HG03442 (cell line): Measurements from ENCODE around the gene LRIG1.
A peak's percentile ranks its signal among the peaks of the same experiment; 100 is the strongest.

Experiments used
- ATAC-seq: cut with Tn5 transposase; IDR thresholded peaks from one replicate; pipeline ENCODE4 v1.9.1; 2021; ENCODE audit warnings: mild to moderate bottlenecking, moderate library complexity; ENCODE audit not compliant: unreplicated experiment

Gene LRIG1

DNA sequence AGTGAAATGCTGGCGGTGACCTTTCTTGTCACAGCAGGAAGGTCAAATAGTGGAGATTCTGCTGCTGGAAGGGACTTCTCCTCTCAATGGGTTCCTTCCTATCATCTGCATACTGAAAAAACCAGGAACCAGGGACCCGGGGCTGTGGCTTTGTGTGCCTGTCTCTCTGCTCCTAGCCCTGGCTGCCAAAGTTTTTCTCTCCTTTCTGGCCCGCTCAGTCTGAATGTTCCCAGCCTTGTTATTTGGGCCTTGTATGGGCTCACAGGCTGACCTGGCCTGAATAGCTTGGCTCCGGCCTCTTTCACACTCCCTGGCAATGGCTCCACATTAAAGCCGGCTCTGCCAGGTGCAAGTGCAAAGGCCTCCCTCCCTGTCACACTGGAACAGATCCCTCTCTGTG is 94.7 kb downstream of the LRIG1 start:
- ATAC-seq: no peak

DNA sequence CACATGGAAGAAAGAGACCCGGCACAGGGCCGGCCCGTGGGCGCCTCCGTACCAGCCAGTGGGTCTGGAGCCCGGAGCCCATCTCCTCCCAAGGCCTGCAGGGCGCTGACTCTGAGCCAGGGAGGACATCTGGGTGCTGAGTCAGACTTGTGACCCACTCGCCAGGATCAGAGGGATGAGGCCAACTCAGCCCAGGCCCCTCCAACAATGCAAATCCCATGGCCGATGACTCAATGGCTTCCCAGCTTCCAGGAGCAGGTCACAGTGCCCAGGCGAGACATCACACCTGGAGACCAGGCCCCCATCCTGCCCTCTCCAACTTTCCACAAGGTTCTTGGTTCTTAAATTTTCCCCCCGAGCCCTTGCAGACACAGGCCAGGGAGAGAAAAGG is 95.1 kb downstream of the LRIG1 start:
- no peak for ATAC-seq

DNA sequence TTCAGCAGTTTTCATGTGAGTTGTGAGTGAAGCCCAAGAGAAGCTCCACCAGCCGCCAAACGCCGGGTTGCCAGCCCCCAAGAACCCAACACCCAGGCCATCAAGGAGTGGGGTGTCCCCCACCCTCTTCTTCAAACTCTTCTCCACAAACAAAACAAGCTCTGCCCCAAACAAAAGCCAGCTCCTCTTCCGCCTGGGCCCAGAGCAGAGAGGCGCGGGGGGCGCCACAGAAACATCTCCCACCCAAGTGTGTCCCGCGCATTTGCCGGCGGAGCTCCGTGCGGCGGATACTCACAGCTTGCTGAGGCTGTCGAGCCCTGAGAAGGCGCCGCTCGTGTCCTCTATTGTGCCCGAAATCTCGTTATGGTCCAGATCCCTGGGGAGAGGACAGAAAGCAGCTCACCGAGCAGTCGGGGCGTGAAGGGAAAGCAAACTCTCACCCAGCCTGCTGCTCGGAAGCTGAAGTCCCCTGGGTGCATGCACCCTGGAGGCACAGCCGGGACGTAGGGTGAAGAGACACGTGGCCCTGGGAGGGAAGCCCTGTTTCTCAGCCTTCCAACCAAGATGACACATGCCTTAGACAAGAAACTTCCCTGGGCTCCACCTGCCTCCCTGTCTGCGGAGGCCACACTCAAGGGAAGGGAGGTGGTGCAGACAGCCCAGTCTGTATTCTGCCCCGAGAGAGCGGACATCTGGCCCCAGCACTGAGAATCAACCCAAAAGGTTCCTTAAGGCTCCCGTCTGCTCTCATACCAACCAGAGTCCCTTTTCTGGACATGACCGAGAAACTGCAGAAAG is 95.7 kb downstream of the LRIG1 start:
- no peak for ATAC-seq

DNA sequence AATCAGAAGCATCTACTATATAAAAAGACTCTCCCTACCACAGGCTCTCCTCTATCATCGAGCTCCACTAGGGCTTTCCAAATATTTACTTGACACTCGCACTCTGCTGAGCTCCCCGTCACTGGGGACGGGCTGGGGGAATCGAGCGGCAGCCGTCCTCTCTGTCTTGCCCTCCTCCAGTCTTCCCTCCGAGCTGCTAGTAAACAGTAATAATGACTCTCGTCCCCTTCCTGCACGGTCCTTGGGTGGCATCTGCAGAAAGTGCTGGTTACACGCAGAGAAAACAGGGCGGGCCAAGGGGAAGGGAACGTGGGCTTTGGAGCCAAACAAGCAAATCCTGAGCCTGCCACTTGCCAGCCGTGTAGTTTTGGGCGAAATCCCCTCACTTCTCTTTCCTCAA is 96.6 kb downstream of the LRIG1 start:
- no peak for ATAC-seq

DNA sequence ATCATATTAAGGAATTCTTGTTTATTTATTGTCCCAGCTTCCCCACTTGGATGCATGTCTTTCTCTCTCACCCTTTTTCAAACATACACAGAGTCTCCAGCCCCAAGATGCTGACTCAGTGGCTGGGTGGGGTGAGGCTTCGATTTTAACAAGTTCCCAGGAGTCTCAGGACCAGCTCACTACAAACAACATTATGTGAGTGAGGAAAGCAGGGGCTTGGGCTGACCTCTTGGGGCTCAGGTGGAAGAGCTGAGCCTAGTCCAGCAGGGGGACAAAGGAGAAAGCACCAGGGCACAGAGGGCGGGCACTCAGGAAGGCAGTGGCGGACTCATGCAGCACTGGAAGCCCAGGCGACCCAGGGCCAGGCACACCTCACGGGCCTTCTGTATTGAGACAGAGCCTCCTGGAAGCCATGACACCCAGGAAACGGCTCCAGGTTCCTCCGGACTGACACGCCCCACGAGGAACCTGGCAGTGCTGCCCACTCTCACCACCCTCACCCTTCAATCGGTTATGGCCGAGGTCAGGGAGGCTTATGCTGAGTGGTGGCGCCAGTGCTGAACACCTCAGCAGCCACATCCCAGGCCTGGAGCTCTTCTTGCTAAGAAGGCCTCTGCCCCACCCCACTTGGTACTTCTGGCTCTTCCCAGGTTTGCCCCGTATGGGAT is 97.4 kb downstream of the LRIG1 start:
- no peak for ATAC-seq

DNA sequence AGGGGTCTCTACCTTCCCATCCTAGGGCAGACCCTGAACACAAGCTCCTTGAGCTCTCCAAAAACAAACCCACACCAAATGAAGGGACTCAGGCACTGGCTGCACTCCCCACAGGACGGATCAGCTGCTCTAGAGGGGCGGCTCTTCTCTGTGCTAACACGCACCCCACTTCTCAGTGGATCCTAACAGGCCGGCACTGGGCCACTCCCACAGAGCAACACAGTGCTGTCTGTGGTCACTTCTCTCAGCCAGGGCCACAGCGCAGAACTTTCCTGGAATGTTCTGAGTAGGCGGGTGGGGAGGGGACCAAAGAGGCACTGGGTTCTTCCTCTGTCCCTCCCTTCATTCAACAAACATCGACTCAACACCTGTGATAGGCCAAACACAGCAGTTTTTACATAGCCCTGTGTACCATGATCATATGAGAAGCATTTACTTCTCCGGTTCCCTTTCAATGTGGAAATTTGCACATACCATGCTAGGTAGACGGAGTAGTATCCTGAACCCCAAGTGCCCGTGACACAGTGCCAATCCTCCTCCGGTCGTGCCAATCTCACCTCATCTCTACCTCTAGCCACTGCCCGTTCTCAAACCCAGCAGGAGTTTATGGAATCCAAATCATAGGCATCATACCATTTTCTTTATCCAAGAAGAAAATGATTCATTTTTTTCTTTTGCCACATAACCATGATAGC is 98.1 kb downstream of the LRIG1 start:
- ATAC-seq: no peak

DNA sequence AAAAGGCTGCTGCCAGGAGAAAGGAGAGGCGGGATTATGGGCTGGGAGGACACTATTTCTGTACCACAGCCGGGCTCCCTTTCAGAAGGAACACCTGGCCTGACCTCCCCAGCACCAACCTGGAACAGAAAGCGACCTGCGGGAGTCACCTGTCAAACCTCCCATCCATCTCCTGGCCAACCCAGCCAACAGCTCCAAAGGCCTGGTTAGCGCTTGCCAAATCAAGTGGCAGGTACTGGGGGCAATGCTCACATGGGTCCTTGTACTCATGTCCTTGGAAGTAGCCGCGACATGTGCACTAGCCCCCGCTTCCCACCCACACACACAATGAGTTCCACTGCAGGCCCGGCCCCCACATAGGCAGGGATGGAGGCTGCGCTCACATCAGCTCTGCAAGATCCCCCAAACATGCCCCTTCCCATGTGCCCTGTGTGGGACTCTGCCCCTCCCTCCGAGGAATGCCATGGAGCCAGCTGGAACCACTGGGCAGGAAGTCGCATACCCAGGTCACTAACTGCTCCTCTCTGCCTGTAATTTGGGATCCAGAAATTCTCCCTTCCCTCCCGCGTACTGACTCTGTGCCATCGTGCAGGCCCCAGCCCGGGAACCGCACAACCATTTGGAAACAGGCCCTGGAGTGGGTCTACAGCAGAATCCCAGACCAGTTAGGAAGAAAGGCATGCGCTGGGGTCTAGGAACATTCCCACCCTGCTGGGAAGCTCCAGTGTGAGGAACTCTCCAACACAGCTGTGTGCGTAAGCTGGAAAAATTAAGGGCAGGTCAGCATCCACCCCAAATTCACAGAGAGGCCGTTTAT is 98.9 kb downstream of the LRIG1 start:
- ATAC-seq: no peak

DNA sequence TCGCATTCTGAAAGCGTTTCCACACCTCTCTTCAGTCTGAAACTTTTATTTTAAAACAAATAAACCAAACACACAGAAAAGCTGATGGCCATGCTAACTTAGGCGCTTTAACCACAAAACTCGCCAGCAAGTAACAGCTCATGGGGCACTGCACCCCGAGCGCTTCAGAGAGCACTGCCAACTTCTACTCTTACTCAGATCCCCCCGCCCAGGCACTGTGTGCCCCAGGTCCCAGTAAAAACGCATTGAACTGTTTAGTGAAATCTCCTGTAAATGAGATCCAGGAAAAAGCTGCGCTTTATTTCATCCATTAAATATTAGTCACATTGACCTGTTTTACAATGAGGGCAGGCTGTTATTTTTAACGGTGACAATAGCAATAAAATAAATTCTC is 99.7 kb downstream of the LRIG1 start:
- no peak for ATAC-seq

DNA sequence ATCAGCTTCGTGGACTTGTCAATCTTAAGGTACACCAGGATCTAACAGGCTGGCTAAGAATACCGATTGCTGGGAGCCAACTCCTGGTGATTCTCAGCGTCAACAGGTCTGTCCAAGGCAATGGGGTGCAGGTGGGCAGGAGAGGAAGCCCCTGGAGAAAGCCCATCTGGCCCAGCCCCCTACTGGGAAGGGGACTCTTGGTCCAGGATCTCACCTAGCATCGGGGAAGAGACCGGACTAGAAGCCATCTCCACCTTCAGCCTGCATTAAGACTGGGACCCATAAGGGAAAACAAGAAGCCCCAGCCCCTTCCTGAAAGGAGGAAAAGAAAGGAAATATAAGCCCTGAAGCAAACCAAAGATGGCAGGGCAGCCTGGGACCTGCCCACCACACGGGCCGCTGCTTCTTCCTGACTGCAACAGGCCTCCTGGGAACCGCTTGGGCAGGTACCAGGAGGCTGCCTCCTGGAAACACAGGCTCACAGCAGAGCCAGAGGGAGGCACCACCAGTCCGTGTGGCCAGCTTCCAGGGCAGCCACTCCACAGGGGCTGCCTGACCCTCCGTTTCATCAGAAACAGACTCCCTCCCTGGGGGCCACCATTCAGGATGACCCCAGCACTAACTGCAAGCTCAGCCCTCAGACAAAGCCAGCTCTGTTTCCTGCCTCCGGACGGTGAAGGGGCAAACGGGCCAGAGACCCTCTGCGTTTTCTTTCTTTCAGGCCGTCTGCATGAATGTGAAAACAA is 100.2 kb downstream of the LRIG1 start:
- no peak for ATAC-seq

DNA sequence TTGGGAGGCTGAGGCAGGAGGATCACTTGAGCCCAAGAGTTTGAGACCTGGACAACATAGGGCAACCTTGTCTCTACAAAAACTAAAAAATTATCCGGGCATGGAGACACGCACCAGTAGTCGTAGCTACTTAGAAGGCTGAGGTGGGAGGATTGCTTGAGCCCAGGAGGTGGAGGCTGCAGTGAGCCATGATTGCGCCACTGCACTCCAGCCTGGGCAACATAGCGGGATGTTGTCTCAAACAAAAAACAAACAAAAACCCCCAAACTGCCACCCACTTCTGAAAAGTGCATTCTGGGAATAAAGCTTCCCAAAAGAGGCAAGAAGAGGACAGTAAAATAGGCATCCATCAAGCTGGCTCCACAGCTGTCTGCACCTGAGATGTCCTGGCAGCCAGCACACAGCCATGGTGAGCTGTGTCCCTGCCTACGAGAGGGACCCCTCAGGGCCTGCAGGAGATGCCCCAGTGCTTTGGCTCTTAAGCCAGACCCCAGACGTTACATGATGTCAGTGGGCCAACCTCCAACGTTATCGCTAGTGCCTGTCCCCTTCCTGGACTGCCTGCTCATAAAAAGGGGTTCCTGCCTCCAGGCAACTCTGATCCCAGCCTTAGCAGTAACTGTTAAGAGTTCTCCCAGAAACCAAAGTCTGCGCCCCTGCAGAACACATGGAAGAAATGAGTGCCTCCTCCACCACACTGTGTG is 101.1 kb downstream of the LRIG1 start:
- no peak for ATAC-seq

DNA sequence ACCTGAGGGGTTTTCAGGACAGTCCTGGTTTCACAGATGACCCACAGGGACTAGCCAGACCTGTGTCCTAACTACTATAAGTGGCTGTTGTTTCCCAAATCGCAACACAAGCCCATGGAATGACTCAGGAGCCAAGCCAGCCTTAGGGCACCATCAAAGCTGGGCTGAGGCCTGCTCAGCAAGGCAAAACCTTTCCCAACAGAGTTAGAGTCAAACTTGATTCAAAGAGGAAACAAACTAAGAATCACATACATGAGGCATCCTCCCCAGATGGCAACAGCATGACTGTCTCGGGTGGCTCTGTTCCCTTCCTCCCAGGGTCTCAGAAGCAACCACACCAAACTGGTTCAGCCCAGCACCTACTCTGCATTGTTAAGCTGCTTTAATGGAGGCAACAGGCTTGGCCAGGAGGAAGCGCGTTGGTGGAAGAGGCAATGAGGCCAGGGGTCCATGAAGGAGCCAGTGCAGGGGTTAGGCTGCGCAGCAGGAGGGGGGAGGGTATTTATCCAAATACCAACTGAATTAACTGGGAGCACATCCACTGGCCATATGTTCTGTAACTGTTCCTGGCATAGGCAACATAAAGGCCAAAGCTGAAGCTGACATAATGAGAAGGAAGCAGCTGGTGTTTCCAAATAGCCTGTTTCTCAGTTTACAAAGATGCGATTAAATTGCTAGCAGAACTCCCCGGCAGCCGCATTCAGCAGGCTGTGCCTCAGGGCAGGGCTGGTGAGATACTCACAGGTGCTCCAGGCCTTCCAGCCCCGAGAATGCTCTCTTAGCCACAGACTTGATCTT is 102.4 kb downstream of the LRIG1 start:
- ATAC-seq: no peak

DNA sequence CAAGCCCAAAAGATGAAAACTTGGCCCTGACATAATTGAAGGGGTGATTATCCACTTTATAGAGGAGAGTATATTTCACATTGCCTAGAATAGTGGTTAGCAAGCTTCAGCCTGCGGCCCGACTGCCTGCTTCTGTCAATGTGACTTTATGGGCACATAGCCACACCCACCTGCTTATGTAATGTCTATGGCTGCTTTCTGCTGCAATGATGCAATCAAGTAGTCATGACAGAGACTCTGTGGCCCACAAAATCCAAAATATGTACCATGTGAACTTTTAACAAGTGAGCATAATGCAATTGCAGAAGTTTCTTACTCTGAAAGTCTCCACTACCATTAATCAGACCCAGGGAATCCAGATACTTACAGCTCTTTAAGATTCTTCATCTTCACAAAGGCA is 103.1 kb downstream of the LRIG1 start:
- no peak for ATAC-seq

DNA sequence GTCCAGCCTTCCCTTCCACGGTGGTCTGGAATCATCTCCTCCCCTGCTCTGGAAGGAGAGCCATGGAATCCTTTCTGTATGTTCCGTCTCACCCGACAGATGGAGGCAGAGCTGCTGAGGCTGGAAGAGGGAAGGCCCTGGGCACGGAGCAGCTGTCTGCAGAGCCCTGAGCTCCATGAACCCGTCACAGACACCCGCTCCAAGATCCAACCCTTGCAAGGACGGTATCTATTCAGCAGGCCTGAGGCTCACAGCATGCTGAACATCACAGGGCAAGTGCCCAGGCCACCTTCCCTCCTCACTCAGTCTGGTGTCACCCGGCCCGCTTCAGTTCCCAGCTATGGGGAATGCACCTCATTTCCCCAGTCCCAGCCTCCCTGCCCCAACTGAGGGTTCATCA is 103.9 kb downstream of the LRIG1 start:
- no peak for ATAC-seq

DNA sequence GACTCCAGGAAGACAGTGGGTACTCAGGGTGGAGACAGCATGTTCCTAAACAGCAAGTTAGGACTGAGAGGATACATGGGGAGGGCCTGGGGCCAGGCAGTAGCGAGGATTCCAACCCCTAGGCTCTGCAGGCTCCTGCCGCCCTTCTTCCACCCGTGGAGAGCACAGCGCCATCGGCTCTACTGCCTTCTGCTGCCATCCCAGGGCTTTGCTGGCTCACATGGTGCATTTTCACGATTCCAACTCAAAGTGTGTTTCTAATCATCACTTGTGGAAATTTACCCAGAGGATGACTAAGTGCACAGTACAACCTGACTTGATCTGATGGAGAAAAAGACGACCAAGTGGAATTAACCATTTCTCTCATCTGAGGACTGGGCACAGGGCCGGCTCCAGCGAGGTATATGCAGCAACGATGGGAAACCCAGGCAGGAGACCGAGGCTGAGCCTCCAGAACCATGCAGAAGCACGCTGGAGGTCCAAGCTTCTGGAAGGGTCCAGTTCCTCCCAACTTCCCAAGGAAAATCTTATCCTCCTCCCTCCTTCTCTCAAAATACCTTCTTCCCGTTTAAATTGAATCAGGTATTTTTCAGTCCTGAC is 104.6 kb downstream of the LRIG1 start:
- ATAC-seq: no peak

DNA sequence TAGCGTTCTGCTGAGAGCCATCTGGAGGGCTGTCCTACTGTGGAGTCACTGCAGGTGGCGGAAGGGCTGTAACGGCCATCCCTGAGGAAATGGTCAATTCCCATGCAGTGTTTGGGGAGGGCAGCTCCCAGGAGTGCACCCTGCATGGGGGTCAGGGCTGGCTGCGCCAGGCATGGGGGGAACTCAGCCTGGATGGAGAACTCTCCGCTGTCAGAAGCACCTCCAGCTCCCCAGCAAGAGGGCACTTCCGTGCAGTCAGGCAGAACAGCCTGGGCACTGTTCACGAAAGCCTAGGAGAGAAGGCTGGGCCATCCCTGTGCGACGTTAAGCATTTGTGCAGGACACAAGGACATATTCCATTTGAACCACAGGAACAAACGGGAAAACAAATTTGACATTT is 105.2 kb downstream of the LRIG1 start:
- ATAC-seq: no peak

DNA sequence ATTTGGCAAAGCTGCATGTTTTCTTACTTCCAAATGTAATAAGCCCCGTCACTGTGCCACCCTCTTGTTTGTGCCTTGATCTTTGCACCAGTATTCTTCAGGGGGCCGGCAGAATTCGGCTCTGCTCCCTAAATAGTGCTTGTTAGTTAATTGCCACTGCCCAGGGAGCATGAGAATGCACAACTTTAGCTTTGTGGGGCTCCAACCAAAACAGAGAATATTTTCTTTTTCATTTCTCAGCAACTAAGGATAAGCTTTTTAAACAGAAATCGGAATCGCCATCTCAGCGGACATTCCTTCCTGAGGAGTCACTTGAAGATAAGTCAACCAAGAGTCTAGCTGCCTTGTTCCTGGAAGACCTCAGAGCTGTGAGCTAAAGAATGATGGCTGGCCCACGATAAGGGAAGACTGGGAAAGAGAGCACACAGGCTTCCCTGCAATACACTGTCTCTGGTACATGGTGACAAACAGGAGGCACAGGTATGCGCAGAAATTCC is 106.0 kb downstream of the LRIG1 start:
- no peak for ATAC-seq

DNA sequence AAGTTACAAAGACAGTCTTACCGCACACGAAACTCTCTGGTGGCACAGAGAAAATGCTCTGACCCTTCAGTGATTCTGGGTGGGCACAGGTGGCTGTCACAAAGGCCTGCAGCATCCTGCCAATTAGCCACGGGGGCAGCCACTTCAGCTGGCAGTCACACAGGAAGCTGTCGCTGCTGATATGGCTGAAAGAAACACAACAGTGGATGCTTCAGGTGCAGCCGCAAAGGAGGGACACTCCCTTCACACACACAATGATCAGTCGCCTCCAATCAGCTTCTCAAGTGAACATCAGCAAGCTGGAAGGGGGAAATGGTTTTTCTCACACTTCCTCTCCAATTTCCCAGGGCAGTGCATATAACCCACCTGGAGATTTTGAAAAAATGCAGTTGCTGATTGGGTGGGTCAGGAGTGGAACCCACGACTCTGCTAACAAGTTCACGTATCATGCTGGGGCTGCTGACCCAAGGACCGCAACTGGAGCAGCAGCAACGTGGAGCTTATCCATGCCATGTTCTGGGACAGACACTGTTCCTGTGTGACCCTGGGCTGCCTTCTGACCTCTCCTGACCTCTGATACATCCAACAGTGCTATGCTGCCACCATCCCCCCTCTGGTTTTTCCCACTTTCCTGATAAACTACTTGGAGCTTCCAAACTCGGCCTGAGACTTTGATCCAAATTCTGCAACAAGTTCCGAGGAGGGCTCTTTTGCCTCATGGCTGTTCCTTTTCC is 106.6 kb downstream of the LRIG1 start:
- peak; percentile 93 for ATAC-seq
